K562 (cell line): ENCODE measurements around the gene PATJ. TPM values are rescaled to one million over a fixed set of nuclear protein-coding genes. Genes with fewer than 3 reads are reported as not detected.
A peak's percentile ranks its signal among the peaks of the same experiment; 100 is the strongest.

Source experiments
- ATAC-seq: fragments of 200-7000 bp; cut with Tn5 transposase; 3 replicates; pipeline ENCODE4 v1.9.1; 2020; ENCODE audit warnings: moderate library complexity
- BruUV-seq: library from RNA; stranded (reverse); fragments of 400-500 nt; replicated peaks from 2 replicates; lab custom pipeline; 2021; lab: Mats Ljungman, UMichigan
- CTCF ChIA-PET: fragments of 300-600 bp; formaldehyde crosslinking; extraction: SDS; loops from one replicate; lab custom pipeline; 2021; ENCODE audit warnings: low intra/inter-chr PET ratio; lab: Yijun Ruan, JAX
- POLR2A ChIA-PET: fragments of 300-600, 350-650 bp; sonication (Branson Sonifier 250); formaldehyde crosslinking; extraction: SDS; loops from one replicate; lab custom pipeline; 2021; ENCODE audit warnings: antibody characterized with exemption, inconsistent platforms; lab: Yijun Ruan, JAX
- DNase-seq, 4 experiments: peaks; one replicate each; pipeline versions ENCODE4 v3.0.0 to v3.0.0-alpha.2; 2011 to 2018; ENCODE audit warnings: low spot score in 3 of 4, mixed read lengths in 3 of 4; ENCODE audit errors: extremely low read depth in 1 of 4
- FAIRE-seq: peaks from 2 replicates; lab custom pipeline; 2011; peaks lifted over from hg19 to GRCh38; lab: Jason Lieb, UNC
- H2AFZ ChIP-seq: 2 replicates; pipeline ENCODE4 v1.6.0; 2011; ENCODE audit warnings: low read depth, low read length, control low read depth, inconsistent platforms
- H3K27ac ChIP-seq: fragments of 200-600 bp; 3 replicates; pipeline ENCODE4 v1.8.0; 2011; ENCODE audit warnings: low read depth, mild to moderate bottlenecking, control low read depth, inconsistent platforms, low read length, moderate library complexity, mixed read lengths; ENCODE audit errors: extremely low read depth
- H3K27me3 ChIP-seq, 2 experiments: fragments of 300-600 bp in 1 of 2; 2 replicates in 1 of 2; 3 replicates in 1 of 2; pipeline versions ENCODE4 v1.6.0 to v1.8.0; 2011; ENCODE audit warnings: inconsistent platforms in 2 of 2, low read length in 2 of 2, mild to moderate bottlenecking in 1 of 2, mixed read lengths in 1 of 2, moderate library complexity in 1 of 2; ENCODE audit not compliant: control insufficient read depth in 2 of 2, insufficient read depth in 2 of 2
- H3K36me3 ChIP-seq: fragments of 300-600 bp; 3 replicates; pipeline ENCODE4 v1.8.0; 2011; ENCODE audit warnings: mild to moderate bottlenecking, low read length, inconsistent platforms; ENCODE audit not compliant: control insufficient read depth, insufficient read depth
- H3K4me1 ChIP-seq, 2 experiments: fragments of 200-600 bp in 1 of 2; replicated peaks in 1 of 2; 2 replicates in 1 of 2; 3 replicates in 1 of 2; pipeline versions ENCODE4 v1.5.1 to v1.8.0; 2011; ENCODE audit warnings: inconsistent platforms in 2 of 2, low read length in 2 of 2, mild to moderate bottlenecking in 1 of 2, mixed read lengths in 1 of 2, moderate library complexity in 1 of 2; ENCODE audit not compliant: control insufficient read depth in 2 of 2, insufficient read depth in 2 of 2
- H3K4me2 ChIP-seq: 2 replicates; pipeline ENCODE4 v1.6.1; 2011; ENCODE audit warnings: low read length, control low read depth, inconsistent platforms, mixed read lengths; ENCODE audit not compliant: insufficient read depth
- H3K4me3 ChIP-seq: fragments of 200-600 bp; sonication (generic), shearing (Covaris generic); 2 replicates; pipeline ENCODE4 v1.5.1; 2016; ENCODE audit warnings: control low read depth, inconsistent platforms
- H3K79me2 ChIP-seq: fragments of 200-600 bp; 3 replicates; pipeline ENCODE4 v1.8.0; 2011; ENCODE audit warnings: low read length, inconsistent platforms; ENCODE audit not compliant: control insufficient read depth, insufficient read depth
- H3K9ac ChIP-seq, 2 experiments: 2 replicates each; pipeline versions ENCODE4 v1.6.0 to v1.6.1; 2011; ENCODE audit warnings: low read depth in 2 of 2, low read length in 2 of 2, control low read depth in 1 of 2, inconsistent platforms in 1 of 2, mild to moderate bottlenecking in 1 of 2, mixed read lengths in 1 of 2; ENCODE audit not compliant: insufficient read depth in 1 of 2
- H3K9me1 ChIP-seq: one replicate; pipeline ENCODE4 v1.6.0; 2011; ENCODE audit warnings: inconsistent platforms, mild to moderate bottlenecking, low read length, moderate library complexity; ENCODE audit not compliant: control insufficient read depth, insufficient read depth
- H3K9me3 ChIP-seq: replicated peaks from 2 replicates; pipeline ENCODE4 v1.5.1; 2011; ENCODE audit warnings: low read depth, low read length, inconsistent platforms; ENCODE audit not compliant: control insufficient read depth, insufficient read depth
- H4K20me1 ChIP-seq: replicated peaks from 2 replicates; pipeline ENCODE4 v1.6.1; 2011; ENCODE audit warnings: low read length, inconsistent platforms, mixed read lengths; ENCODE audit not compliant: control insufficient read depth, insufficient read depth
- CEBPB ChIP-seq: fragments of 450-650 bp; IDR thresholded peaks from 2 replicates; pipeline ENCODE4 v1.6.1; 2016; ENCODE audit warnings: missing genetic modification characterization, missing compliant biosample characterization
- CEBPG ChIP-seq, 3 experiments: fragments of 200-800 bp in 1 of 3; sonication (Bioruptor generic) in 1 of 3; sonication (generic) in 1 of 3; formaldehyde crosslinking in 1 of 3; IDR thresholded peaks in 2 of 3; conservative IDR thresholded peaks in 1 of 3; 2 replicates each; pipeline versions ENCODE4 v1.6.1 to v1.8.0; 2016 to 2022; ENCODE audit warnings: missing compliant biosample characterization in 2 of 3, missing genetic modification characterization in 2 of 3, mild to moderate bottlenecking in 1 of 3, missing genetic modification reagents in 1 of 3
- DIDO1 ChIP-seq: fragments of 450-650 bp; IDR thresholded peaks from 2 replicates; pipeline ENCODE4 v1.6.1; 2016; ENCODE audit warnings: low read depth, missing biosample characterization, missing genetic modification characterization
- WHSC1 ChIP-seq: IDR thresholded peaks from one replicate; pipeline ENCODE4 v1.6.1; 2012; ENCODE audit warnings: low read length, control low read depth, inconsistent platforms
- WGBS: fragments of 100-300 bp; shearing (Covaris generic); methylation state at CpG from one replicate; pipeline ENCODE4 v1.1.6; 2016; ENCODE audit warnings: low coverage, mixed read lengths; ENCODE audit not compliant: insufficient coverage; ENCODE audit errors: missing lambda C conversion rate; 5-methylcytosine and 5-hydroxymethylcytosine counted together
- in situ Hi-C: fragments of 300-500 bp; cut with MboI; formaldehyde crosslinking; loops from 4 replicates; pipeline ENCODE4 v1.15.0; 2018; ENCODE audit warnings: inconsistent platforms, mixed read lengths
- intact Hi-C: fragments of 100-400 bp; cut with micrococcal nuclease; formaldehyde crosslinking; loops from 2 replicates; pipeline ENCODE4 v1.14.2; 2022
- polyA plus RNA-seq, 8 experiments: library from polyadenylated mRNA; depleted of rRNA in 4 of 8; stranded (reverse) in 5 of 8; unstranded in 3 of 8; fragments of >200 nt; fragmentation: Nextera tagmentation in 2 of 8; fragmentation: Illumina TruSeq in 1 of 8; extraction: Ambion mirVana in 2 of 8; extraction: Trizol in 1 of 8; gene quantifications; 2 replicates each; pipeline versions ENCODE4 v1.2.1 to v1.2.3, GENCODE V29; 2011 to 2014; ENCODE audit warnings: inconsistent platforms in 1 of 8, missing spikeins in 1 of 8
- total RNA-seq, 7 experiments: library from RNA; depleted of rRNA in 6 of 7; stranded (reverse); fragments of >200 nt in 6 of 7; fragmentation: Illumina TruSeq in 2 of 7; extraction: Trizol in 2 of 7; gene quantifications; 2 replicates each; pipeline versions ENCODE4 v1.2.1 to v1.2.3, GENCODE V29; 2011 to 2021; ENCODE audit warnings: low replicate concordance in 1 of 7
- TF ChIP-seq, protein P1 (sequence below), 2 experiments: fragments of 450-650 bp in 1 of 2; sonication (generic) in 1 of 2; formaldehyde crosslinking in 1 of 2; IDR thresholded peaks in 1 of 2; conservative IDR thresholded peaks in 1 of 2; 2 replicates each; pipeline versions ENCODE4 v1.6.1 to v1.8.1; 2016 to 2023; ENCODE audit warnings: mild to moderate bottlenecking in 2 of 2, moderate library complexity in 2 of 2, inconsistent platforms in 1 of 2, missing genetic modification reagents in 1 of 2

PATJ gene
- total and polyA plus RNA-seq, 9 of the 15 experiments (the other 6 are each of a cell fraction or from before 2014, with no cell fraction given): 0.22 TPM; not detected in 8

DNA sequence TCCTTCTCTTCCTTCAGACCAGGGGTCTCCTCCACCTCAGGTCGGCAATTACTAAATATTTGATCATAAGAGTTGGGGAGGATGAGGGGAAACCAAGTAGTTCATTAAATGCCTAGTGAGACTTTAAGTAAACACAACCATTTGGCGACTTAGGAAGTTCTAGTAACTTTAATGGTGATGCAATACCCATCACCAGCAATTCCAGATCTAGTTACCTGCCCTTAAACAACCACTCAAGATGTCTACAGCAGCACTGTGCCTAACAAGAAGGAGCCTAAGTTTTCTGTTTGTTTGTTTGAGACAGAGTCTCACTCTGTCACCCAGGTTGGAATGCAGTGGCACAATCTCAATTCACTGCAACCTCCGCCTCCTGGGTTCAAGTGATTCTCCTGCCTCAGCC lies 395.7 kb downstream of the PATJ start:
- Histone ChIP-seq H2AFZ (no peak overlapping the region), H3K27ac (no peak overlapping the region), H3K4me1 (no peaks in the 10 kb centered on the region; a peak in 1 of 5 replicates), H3K27me3 (peaks cover 0 to 5% of the 10 kb centered on the region in 2 experiments; a peak in 1 of 5 replicates), H3K9me3 (no peaks in the 10 kb centered on the region), H3K4me3 (no peak overlapping the region), H3K9me1 (no peaks in the 10 kb centered on the region), H3K4me2 (no peak overlapping the region), H3K9ac (no peak overlapping the region), H4K20me1 (0 out of 2 replicates have a peak, but pooled peaks cover 4% of the 10 kb centered on the region), H3K36me3 (no peaks in the 10 kb centered on the region), H3K79me2 (no peaks in the 10 kb centered on the region)
- ChIA-PET CTCF (no interaction called here), POLR2A (no interaction called here)
- DNase-seq: no peak
- FAIRE-seq: no peak
- intact Hi-C loops: no loop called here
- ATAC-seq: no peak
- in situ Hi-C loops: no loop called here
- WGBS: 0% methylated on average over 2 of the region's 3 CpGs
- TF ChIP-seq CEBPB: peak; percentile 40
- no peak for TF ChIP-seq CEBPG (CRISPR knock-in tag; IDR thresholded peaks at IDR 0.05)
- TF ChIP-seq CEBPG (tag; conservative IDR thresholded peaks at IDR 0.05 in 1 of 2, IDR thresholded peaks at IDR 0.05 in 1 of 2): peak in 1 of 2 experiments; percentile 55; a peak in 2 of 4 replicates
- TF ChIP-seq, protein P1, sequence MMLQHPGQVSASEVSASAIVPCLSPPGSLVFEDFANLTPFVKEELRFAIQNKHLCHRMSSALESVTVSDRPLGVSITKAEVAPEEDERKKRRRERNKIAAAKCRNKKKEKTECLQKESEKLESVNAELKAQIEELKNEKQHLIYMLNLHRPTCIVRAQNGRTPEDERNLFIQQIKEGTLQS (IDR thresholded peaks at IDR 0.05): peak; percentile 59; the same call in 1 of the 2 replicates
- TF ChIP-seq, protein P1 (CRISPR knock-in tag; conservative IDR thresholded peaks at IDR 0.05): no peak
- no peak for TF ChIP-seq WHSC1
- TF ChIP-seq DIDO1 (tag): no peak
- BruUV-seq: no TSS peak
